Measurements from ENCODE around the gene MT1HL1.
A peak's percentile ranks its signal among the peaks of the same experiment; 100 is the strongest.
"Not testable (repeated sequence)": the region's sequence is repeated elsewhere in the genome, so short reads cannot be mapped to it uniquely, and the experiment has no call there.

The MT1HL1 gene

GRCh38 chr1:237013608-237014007, 9.4 kb upstream of the MT1HL1 start:
- no peak for DNase-seq

- DNase-seq = peak; percentile 3
Measured at GRCh38 chr1:237012788-237013383, 8.6 kb upstream of the MT1HL1 start.

GRCh38 chr1:237012361-237012760, 8.1 kb upstream of the MT1HL1 start:
- no peak for DNase-seq

- no peak for DNase-seq
Measured at GRCh38 chr1:237011432-237011831, 7.2 kb upstream of the MT1HL1 start.

- DNase-seq = no peak
Measured at GRCh38 chr1:237009611-237010010, 5.4 kb upstream of the MT1HL1 start.

- no peak for DNase-seq
Measured at GRCh38 chr1:237007147-237007881, 3.1 kb upstream of the MT1HL1 start.

- DNase-seq = no peak
Measured at GRCh38 chr1:237005674-237006073, 1.4 kb upstream of the MT1HL1 start.

- DNase-seq = no peak
Measured at GRCh38 chr1:237003516-237003915, 725 bp downstream of the MT1HL1 start.

GRCh38 chr1:237000191-237000590, 4.0 kb downstream of the MT1HL1 start:
- no peak for DNase-seq

GRCh38 chr1:236998546-236998945, 5.7 kb downstream of the MT1HL1 start:
- DNase-seq = no peak

- DNase-seq = no peak
Measured at GRCh38 chr1:236997882-236998281, 6.4 kb downstream of the MT1HL1 start.

- DNase-seq = no peak
Measured at GRCh38 chr1:236997361-236997760, 6.9 kb downstream of the MT1HL1 start.

GRCh38 chr1:236994450-236994849, 9.8 kb downstream of the MT1HL1 start:
- no peak for DNase-seq

- no peak for DNase-seq
Measured at GRCh38 chr1:236992449-236992848, 11.8 kb downstream of the MT1HL1 start.

- DNase-seq = no peak
Measured at GRCh38 chr1:236990052-236990445, 14.2 kb downstream of the MT1HL1 start.

GRCh38 chr1:236989290-236990051, 14.8 kb downstream of the MT1HL1 start:
- DNase-seq = no peak

- no peak for DNase-seq
Measured at GRCh38 chr1:236983818-236984217, 20.4 kb downstream of the MT1HL1 start.

GRCh38 chr1:236982380-236982779, 21.9 kb downstream of the MT1HL1 start:
- DNase-seq = no peak

GRCh38 chr1:236981431-236981830, 22.8 kb downstream of the MT1HL1 start:
- not testable (repeated sequence) for DNase-seq

- DNase-seq = no peak
Measured at GRCh38 chr1:236980673-236981072, 23.6 kb downstream of the MT1HL1 start.

- no peak for DNase-seq
Measured at GRCh38 chr1:236979149-236979900, 24.9 kb downstream of the MT1HL1 start.

- no peak for DNase-seq
Measured at GRCh38 chr1:236978740-236979139, 25.5 kb downstream of the MT1HL1 start.

GRCh38 chr1:236975461-236975860, 28.8 kb downstream of the MT1HL1 start:
- DNase-seq = no peak

All from NCI-H146 (cell line).